NK-92 treated with Interleukin-12 subunit alpha and Interleukin-12 subunit beta, amount 100 ng/mL, for 24 hours (cell line): ENCODE data around the gene COL18A1.

Experiments
- DNase-seq: peaks from one replicate; lab custom pipeline; 2025; lab: John Stamatoyannopoulos, UW

The COL18A1 gene

GRCh38 chr21:45480701-45481500 lies 75.9 kb downstream of the COL18A1 start:
- no peak for DNase-seq

GRCh38 chr21:45481566-45481965 lies 76.6 kb downstream of the COL18A1 start:
- DNase-seq: no peak

- no peak for DNase-seq
These were observed 77.3 kb downstream of the COL18A1 start for GRCh38 chr21:45481977-45482898.

GRCh38 chr21:45482899-45483821 lies 78.2 kb downstream of the COL18A1 start:
- DNase-seq: no peak

GRCh38 chr21:45484318-45484717 lies 79.4 kb downstream of the COL18A1 start:
- DNase-seq: no peak

- DNase-seq: no peak
These were observed 80.9 kb downstream of the COL18A1 start for GRCh38 chr21:45485686-45486442.

GRCh38 chr21:45486443-45487160 lies 81.6 kb downstream of the COL18A1 start:
- no peak for DNase-seq

GRCh38 chr21:45487161-45487806 lies 82.3 kb downstream of the COL18A1 start:
- no peak for DNase-seq

- DNase-seq: no peak
These were observed 83.1 kb downstream of the COL18A1 start for GRCh38 chr21:45487891-45488600.

GRCh38 chr21:45488931-45489721 lies 84.2 kb downstream of the COL18A1 start:
- DNase-seq: no peak

- DNase-seq: no peak
These were observed 84.7 kb downstream of the COL18A1 start for GRCh38 chr21:45489722-45489982.

- no peak for DNase-seq
These were observed 85.2 kb downstream of the COL18A1 start for GRCh38 chr21:45490049-45490731.

GRCh38 chr21:45491056-45491455 lies 86.1 kb downstream of the COL18A1 start:
- DNase-seq: no peak

- DNase-seq: no peak
These were observed 86.7 kb downstream of the COL18A1 start for GRCh38 chr21:45491623-45492022.

GRCh38 chr21:45492765-45493164 lies 87.8 kb downstream of the COL18A1 start:
- no peak for DNase-seq

GRCh38 chr21:45493401-45494001 lies 88.5 kb downstream of the COL18A1 start:
- DNase-seq: no peak

- no peak for DNase-seq
These were observed 89.3 kb downstream of the COL18A1 start for GRCh38 chr21:45494135-45494850.
